ENCODE data around the gene UTP14C. TPM values are rescaled to one million over a fixed set of nuclear protein-coding genes. Genes with fewer than 3 reads are reported as not detected.

UTP14C gene
- total and polyA plus RNA-seq, 2 of the 13 experiments (the other 11 are each of a cell fraction or from before 2014, with no cell fraction given) = 8.8 to 12.2 TPM

DNA sequence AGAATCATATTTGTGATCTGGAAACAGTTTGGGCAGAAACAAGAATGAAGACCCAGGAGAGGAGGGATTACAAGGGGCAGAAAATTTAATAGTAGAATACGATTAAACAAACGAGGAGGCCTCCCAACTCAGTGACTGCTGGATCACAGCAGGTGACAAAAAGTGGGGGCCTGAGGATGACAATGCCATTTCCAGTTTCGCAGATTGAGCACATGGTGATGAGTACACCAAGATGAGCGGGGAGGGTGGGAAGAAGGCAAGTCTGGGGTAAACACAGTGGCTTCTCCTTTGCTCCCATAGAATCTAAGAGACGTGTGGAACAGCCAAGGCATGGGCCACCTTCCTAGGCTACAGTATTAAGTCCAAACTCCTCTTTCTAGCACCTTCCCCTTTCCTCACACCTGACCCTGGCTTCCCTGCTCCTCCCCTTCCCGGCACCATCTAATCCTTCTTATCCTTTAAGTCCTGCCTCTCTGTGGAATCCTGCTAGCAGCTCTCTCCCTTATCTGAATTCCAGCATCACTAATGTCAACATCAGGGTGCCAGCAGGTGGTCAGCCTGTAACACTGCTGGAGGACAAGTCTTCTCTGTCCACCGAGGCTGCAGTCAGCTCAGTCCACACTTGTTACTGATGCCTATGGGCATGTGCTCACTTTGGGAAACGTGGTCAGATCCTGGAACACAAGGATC lies 26.7 kb upstream of the UTP14C start (continued):
- TF ChIP-seq ZNF7 (CRISPR knock-in tag; IDR thresholded peaks at IDR 0.05) (no peak), MED1 (CRISPR knock-in tag; IDR thresholded peaks at IDR 0.05) (peak; percentile 78), ZMYM4 (CRISPR knock-in tag; IDR thresholded peaks at IDR 0.05) (peak; percentile 78), ZNF746 (CRISPR knock-in tag; IDR thresholded peaks at IDR 0.05) (no peak), NFE2L1 (CRISPR knock-in tag; IDR thresholded peaks at IDR 0.05; ENCODE audit: borderline replicate concordance) (no peak), ZNF556 (CRISPR knock-in tag; IDR thresholded peaks at IDR 0.05; ENCODE audit: borderline replicate concordance) (peak; percentile 47; the same call in 1 of the 2 replicates), GMEB1 (CRISPR knock-in tag; IDR thresholded peaks at IDR 0.05; ENCODE audit: borderline replicate concordance) (peak; percentile 52; the same call in 1 of the 2 replicates), GPBP1L1 (CRISPR knock-in tag; IDR thresholded peaks at IDR 0.05) (no peak), PHF8 (CRISPR knock-in tag; IDR thresholded peaks at IDR 0.05) (no peak), HOXA3 (CRISPR knock-in tag; IDR thresholded peaks at IDR 0.05) (peak; percentile 69; the same call in 1 of the 2 replicates), ZNF598 (CRISPR knock-in tag; IDR thresholded peaks at IDR 0.05; ENCODE audit: borderline replicate concordance) (peak; percentile 32; the same call in 1 of the 2 replicates), ZBTB8A (CRISPR knock-in tag; IDR thresholded peaks at IDR 0.05; ENCODE audit: borderline replicate concordance, low read depth) (no peak), KDM6A (CRISPR knock-in tag; IDR thresholded peaks at IDR 0.05; ENCODE audit: low read depth) (0 out of 2 replicates have a peak, but pooled peaks have one; percentile 50), ZNF749 (CRISPR knock-in tag; IDR thresholded peaks at IDR 0.05; ENCODE audit: borderline replicate concordance) (peak; percentile 55; the same call in 1 of the 2 replicates), ESRRA (CRISPR knock-in tag; IDR thresholded peaks at IDR 0.05; ENCODE audit: low read depth) (peak; percentile 61; the same call in 1 of the 2 replicates), ZBTB7B (CRISPR knock-in tag; IDR thresholded peaks at IDR 0.05) (peak; percentile 84)
- TF ChIP-seq, protein P1, sequence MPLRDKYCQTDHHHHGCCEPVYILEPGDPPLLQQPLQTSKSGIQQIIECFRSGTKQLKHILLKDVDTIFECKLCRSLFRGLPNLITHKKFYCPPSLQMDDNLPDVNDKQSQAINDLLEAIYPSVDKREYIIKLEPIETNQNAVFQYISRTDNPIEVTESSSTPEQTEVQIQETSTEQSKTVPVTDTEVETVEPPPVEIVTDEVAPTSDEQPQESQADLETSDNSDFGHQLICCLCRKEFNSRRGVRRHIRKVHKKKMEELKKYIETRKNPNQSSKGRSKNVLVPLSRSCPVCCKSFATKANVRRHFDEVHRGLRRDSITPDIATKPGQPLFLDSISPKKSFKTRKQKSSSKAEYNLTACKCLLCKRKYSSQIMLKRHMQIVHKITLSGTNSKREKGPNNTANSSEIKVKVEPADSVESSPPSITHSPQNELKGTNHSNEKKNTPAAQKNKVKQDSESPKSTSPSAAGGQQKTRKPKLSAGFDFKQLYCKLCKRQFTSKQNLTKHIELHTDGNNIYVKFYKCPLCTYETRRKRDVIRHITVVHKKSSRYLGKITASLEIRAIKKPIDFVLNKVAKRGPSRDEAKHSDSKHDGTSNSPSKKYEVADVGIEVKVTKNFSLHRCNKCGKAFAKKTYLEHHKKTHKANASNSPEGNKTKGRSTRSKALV (CRISPR knock-in tag; IDR thresholded peaks at IDR 0.05) = peak; percentile 21; the same call in 1 of the 2 replicates
- TF ChIP-seq, protein P2, sequence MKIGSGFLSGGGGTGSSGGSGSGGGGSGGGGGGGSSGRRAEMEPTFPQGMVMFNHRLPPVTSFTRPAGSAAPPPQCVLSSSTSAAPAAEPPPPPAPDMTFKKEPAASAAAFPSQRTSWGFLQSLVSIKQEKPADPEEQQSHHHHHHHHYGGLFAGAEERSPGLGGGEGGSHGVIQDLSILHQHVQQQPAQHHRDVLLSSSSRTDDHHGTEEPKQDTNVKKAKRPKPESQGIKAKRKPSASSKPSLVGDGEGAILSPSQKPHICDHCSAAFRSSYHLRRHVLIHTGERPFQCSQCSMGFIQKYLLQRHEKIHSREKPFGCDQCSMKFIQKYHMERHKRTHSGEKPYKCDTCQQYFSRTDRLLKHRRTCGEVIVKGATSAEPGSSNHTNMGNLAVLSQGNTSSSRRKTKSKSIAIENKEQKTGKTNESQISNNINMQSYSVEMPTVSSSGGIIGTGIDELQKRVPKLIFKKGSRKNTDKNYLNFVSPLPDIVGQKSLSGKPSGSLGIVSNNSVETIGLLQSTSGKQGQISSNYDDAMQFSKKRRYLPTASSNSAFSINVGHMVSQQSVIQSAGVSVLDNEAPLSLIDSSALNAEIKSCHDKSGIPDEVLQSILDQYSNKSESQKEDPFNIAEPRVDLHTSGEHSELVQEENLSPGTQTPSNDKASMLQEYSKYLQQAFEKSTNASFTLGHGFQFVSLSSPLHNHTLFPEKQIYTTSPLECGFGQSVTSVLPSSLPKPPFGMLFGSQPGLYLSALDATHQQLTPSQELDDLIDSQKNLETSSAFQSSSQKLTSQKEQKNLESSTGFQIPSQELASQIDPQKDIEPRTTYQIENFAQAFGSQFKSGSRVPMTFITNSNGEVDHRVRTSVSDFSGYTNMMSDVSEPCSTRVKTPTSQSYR (CRISPR knock-in tag; IDR thresholded peaks at IDR 0.05; ENCODE audit: borderline replicate concordance) = peak; percentile 57; the same call in 1 of the 2 replicates
- TF ChIP-seq, protein P3, sequence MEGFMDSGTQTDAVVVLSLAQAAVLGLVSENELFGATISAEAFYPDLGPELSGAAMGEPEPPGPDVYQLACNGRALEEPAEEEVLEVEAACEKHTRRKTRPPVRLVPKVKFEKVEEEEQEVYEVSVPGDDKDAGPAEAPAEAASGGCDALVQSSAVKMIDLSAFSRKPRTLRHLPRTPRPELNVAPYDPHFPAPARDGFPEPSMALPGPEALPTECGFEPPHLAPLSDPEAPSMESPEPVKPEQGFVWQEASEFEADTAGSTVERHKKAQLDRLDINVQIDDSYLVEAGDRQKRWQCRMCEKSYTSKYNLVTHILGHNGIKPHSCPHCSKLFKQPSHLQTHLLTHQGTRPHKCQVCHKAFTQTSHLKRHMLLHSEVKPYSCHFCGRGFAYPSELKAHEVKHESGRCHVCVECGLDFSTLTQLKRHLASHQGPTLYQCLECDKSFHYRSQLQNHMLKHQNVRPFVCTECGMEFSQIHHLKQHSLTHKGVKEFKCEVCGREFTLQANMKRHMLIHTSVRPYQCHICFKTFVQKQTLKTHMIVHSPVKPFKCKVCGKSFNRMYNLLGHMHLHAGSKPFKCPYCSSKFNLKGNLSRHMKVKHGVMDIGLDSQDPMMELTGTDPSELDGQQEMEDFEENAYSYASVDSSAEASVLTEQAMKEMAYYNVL (CRISPR knock-in tag; IDR thresholded peaks at IDR 0.05; ENCODE audit: borderline replicate concordance) = peak; percentile 70; the same call in 1 of the 2 replicates
